GM20431 (cell line): ENCODE data around the gene JTB.

ENCODE experiments used
- in situ Hi-C: fragments of 300-500 bp; cut with MseI, MboI; formaldehyde crosslinking; loops from one replicate; pipeline ENCODE4 v1.15.0; 2020; ENCODE audit warnings: low sequenced_read_pairs; ENCODE audit not compliant: unreplicated experiment

Gene JTB

GRCh38 chr1:153984123-153984894, 6.8 kb upstream of the JTB start:
- in situ Hi-C loops: loop anchor here (25.0 kb wide), 1 partner anchor 322 kb away; the partner anchor contains the start of genes ILF2 and SNAPIN

GRCh38 chr1:153981735-153982134, 4.3 kb upstream of the JTB start:
- in situ Hi-C loops: loop anchor here (25.0 kb wide), 1 partner anchor 319 kb away; the partner anchor contains the start of genes ILF2 and SNAPIN

GRCh38 chr1:153979091-153979490, 1.6 kb upstream of the JTB start:
- in situ Hi-C loops: loop anchor here (25.0 kb wide), 1 partner anchor 317 kb away; the partner anchor contains the start of genes ILF2 and SNAPIN

GRCh38 chr1:153978274-153978909, 918 bp upstream of the JTB start:
- in situ Hi-C loops: loop anchor here (25.0 kb wide), 1 partner anchor 316 kb away; the partner anchor contains the start of genes ILF2 and SNAPIN

- in situ Hi-C loops: loop anchor here (25.0 kb wide), 1 partner anchor 315 kb away; the partner anchor contains the start of genes ILF2 and SNAPIN
These were observed 640 bp downstream of the JTB start for GRCh38 chr1:153976819-153977249.

- in situ Hi-C loops: no loop called here
These were observed 3.9 kb downstream of the JTB start for GRCh38 chr1:153973525-153973924.

GRCh38 chr1:153973071-153973470, 4.4 kb downstream of the JTB start:
- in situ Hi-C loops: no loop called here

GRCh38 chr1:153970346-153970745, 7.1 kb downstream of the JTB start:
- in situ Hi-C loops: no loop called here

- in situ Hi-C loops: no loop called here
These were observed 8.5 kb downstream of the JTB start for GRCh38 chr1:153968972-153969371.

GRCh38 chr1:153968408-153968807, 9.1 kb downstream of the JTB start:
- in situ Hi-C loops: no loop called here

- in situ Hi-C loops: no loop called here
These were observed 9.5 kb downstream of the JTB start for GRCh38 chr1:153968000-153968363.

GRCh38 chr1:153967107-153967999, 10.1 kb downstream of the JTB start, which contains the start of gene CREB3L4:
Gene CREB3L4 (plus strand): TSS chr1:153967902. CDS start chr1:153968526, 624 bp downstream.
- in situ Hi-C loops: no loop called here

- in situ Hi-C loops: no loop called here
These were observed 13.6 kb downstream of the JTB start for GRCh38 chr1:153963850-153964331.

GRCh38 chr1:153963030-153963849, 14.2 kb downstream of the JTB start, which contains the start of gene SLC39A1:
Gene SLC39A1 (minus strand): TSS chr1:153963537. CDS start chr1:153962715, 822 bp downstream.
- in situ Hi-C loops: no loop called here

GRCh38 chr1:153962088-153963029, 15.1 kb downstream of the JTB start:
- in situ Hi-C loops: no loop called here

GRCh38 chr1:153961421-153961820, 16.1 kb downstream of the JTB start:
- in situ Hi-C loops: no loop called here

GRCh38 chr1:153960206-153960605, 17.3 kb downstream of the JTB start:
- in situ Hi-C loops: no loop called here

- in situ Hi-C loops: no loop called here
These were observed 18.0 kb downstream of the JTB start for GRCh38 chr1:153959454-153959853.
